ENCODE results near the gene CXCL9.
"Not testable (repeated sequence)": the region's sequence is repeated elsewhere in the genome, so short reads cannot be mapped to it uniquely, and the experiment has no call there.

DNA sequence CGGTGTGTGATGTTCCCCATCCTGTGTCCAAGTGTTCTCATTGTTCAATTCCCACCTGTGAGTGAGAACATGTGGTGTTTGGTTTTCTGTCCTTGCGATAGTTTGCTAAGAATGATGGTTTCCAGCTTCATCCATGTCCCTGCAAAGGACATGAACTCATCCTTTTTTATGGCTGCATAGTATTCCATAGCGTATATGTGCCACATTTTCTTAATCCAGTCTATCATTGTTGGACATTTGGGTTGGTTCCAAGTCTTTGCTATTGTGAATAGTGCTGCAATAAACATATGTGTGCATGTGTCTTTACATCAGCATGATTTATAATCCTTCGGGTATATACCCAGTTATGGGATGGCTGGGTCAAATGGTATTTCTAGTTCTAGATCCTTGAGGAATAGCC, 45.2 kb downstream of the CXCL9 start:
- not testable (repeated sequence) for TF ChIP-seq POLR2A, POLR2AphosphoS5 (IDR thresholded peaks at IDR 0.05)
- TF ChIP-seq, protein P1, sequence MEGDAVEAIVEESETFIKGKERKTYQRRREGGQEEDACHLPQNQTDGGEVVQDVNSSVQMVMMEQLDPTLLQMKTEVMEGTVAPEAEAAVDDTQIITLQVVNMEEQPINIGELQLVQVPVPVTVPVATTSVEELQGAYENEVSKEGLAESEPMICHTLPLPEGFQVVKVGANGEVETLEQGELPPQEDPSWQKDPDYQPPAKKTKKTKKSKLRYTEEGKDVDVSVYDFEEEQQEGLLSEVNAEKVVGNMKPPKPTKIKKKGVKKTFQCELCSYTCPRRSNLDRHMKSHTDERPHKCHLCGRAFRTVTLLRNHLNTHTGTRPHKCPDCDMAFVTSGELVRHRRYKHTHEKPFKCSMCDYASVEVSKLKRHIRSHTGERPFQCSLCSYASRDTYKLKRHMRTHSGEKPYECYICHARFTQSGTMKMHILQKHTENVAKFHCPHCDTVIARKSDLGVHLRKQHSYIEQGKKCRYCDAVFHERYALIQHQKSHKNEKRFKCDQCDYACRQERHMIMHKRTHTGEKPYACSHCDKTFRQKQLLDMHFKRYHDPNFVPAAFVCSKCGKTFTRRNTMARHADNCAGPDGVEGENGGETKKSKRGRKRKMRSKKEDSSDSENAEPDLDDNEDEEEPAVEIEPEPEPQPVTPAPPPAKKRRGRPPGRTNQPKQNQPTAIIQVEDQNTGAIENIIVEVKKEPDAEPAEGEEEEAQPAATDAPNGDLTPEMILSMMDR (IDR thresholded peaks at IDR 0.05), result not testable (repeated sequence)
